ENCODE results near the gene TCERG1L. TPM values are rescaled to one million over a fixed set of nuclear protein-coding genes. Genes with fewer than 3 reads are reported as not detected.

TCERG1L gene
- polyA plus RNA-seq, 1 experiment: not detected

DNA sequence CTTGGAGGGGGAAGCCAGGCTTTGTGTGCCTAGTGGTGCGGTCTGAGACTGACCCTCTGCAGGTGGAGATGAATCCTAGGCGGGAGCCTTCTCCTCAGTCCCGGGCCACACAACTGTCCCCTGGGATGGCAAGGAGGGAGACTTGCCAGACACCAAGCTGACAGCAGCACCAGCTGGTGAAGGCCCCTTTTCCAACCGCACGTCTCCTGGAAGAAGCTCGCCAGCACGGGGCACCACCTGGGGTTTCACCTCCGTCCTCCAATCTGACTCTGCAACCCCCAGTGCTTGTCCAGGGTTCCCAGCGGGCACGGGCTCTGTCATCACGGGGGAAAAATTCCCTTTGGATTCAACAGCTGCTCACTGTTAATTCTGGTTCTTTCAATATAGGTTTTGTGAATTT is 34.2 kb upstream of the TCERG1L start:
- ChIA-PET POLR2A (no interaction called here), CTCF (no interaction called here)
- Histone ChIP-seq H3K27me3 (ENCODE audit: control insufficient read depth, insufficient read depth, low read length) (no peaks in the 10 kb centered on the region), H3K36me3 (ENCODE audit: control insufficient read depth, insufficient read depth, low read length) (no peaks in the 10 kb centered on the region), H3K4me3 (ENCODE audit: low read depth, low read length) (no peak overlapping the region)
- DNase-seq (ENCODE audit: low read depth): no peak
- TF ChIP-seq CTCF (IDR thresholded peaks at IDR 0.05; ENCODE audit: insufficient read depth, low read depth, low read length): no peak

DNA sequence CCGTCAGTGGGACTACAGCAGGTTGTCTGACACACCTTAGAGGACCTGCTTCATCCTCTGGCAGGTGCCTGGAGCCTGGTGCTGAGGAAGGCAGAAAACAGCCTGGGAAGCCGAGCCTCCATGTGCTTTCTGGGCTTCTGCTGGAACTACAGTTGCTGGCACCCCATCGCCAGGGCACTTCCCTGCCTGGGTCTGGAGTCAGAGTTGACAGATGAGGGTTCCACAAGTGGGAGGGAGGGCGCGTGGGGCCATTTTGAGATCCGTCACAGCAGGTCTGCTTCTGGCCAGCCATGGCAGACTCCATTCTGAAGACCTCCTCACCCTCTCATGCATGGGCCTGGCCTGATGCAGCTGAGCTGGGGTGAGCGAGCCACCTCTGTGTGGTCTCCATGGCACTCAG is 33.2 kb upstream of the TCERG1L start:
- no peaks in the 10 kb centered on the region for H3K36me3 ChIP-seq (ENCODE audit: control insufficient read depth, insufficient read depth, low read length)
- ChIA-PET CTCF (no interaction called here), POLR2A (no interaction called here)
- DNase-seq (ENCODE audit: low read depth): no peak
- no peak for TF ChIP-seq CTCF (IDR thresholded peaks at IDR 0.05; ENCODE audit: insufficient read depth, low read depth, low read length)
- H3K27me3 ChIP-seq (ENCODE audit: control insufficient read depth, insufficient read depth, low read length): no peaks in the 10 kb centered on the region
- H3K4me3 ChIP-seq (ENCODE audit: low read depth, low read length): no peak overlapping the region

- no peak for TF ChIP-seq CTCF (IDR thresholded peaks at IDR 0.05; ENCODE audit: insufficient read depth, low read depth, low read length)
- no peak for DNase-seq (ENCODE audit: low read depth)
- H3K27me3 ChIP-seq (ENCODE audit: control insufficient read depth, insufficient read depth, low read length): no peaks in the 10 kb centered on the region
- H3K36me3 ChIP-seq (ENCODE audit: control insufficient read depth, insufficient read depth, low read length): no peaks in the 10 kb centered on the region
- no peak overlapping the region for H3K4me3 ChIP-seq (ENCODE audit: low read depth, low read length)
- ChIA-PET POLR2A (no interaction called here), CTCF (no interaction called here)
Measured at GRCh38 chr10:131337741-131338140, 26.2 kb upstream of the TCERG1L start.

- ChIA-PET POLR2A (no interaction called here), CTCF (no interaction called here)
- Histone ChIP-seq H3K27me3 (ENCODE audit: control insufficient read depth, insufficient read depth, low read length) (no peaks in the 10 kb centered on the region), H3K36me3 (ENCODE audit: control insufficient read depth, insufficient read depth, low read length) (no peaks in the 10 kb centered on the region), H3K4me3 (ENCODE audit: low read depth, low read length) (no peak overlapping the region)
- no peak for DNase-seq (ENCODE audit: low read depth)
- no peak for TF ChIP-seq CTCF (IDR thresholded peaks at IDR 0.05; ENCODE audit: insufficient read depth, low read depth, low read length)
Measured at GRCh38 chr10:131332821-131333220, 21.3 kb upstream of the TCERG1L start.

GRCh38 chr10:131323880-131324279 is 12.4 kb upstream of the TCERG1L start:
- ChIA-PET CTCF (no interaction called here), POLR2A (no interaction called here)
- H3K27me3 ChIP-seq (ENCODE audit: control insufficient read depth, insufficient read depth, low read length): no peaks in the 10 kb centered on the region

More at GRCh38 chr10:131323880-131324279, 12.4 kb upstream of the TCERG1L start:
- H3K36me3 ChIP-seq (ENCODE audit: control insufficient read depth, insufficient read depth, low read length): no peaks in the 10 kb centered on the region
- no peak for TF ChIP-seq CTCF (IDR thresholded peaks at IDR 0.05; ENCODE audit: insufficient read depth, low read depth, low read length)
- H3K4me3 ChIP-seq (ENCODE audit: low read depth, low read length): no peak overlapping the region
- no peak for DNase-seq (ENCODE audit: low read depth)

Measured in BJ (cell line).